ENCODE data around the gene NREP.
"Not testable (repeated sequence)": the region's sequence is repeated elsewhere in the genome, so short reads cannot be mapped to it uniquely, and the experiment has no call there.

Gene NREP

GRCh38 chr5:111739416-111739815, 17.6 kb downstream of the NREP start:
- no peak for DNase-seq (ENCODE audit: low read depth in 3 of 3)

- DNase-seq (ENCODE audit: low read depth in 3 of 3): no peak
These were observed 18.9 kb downstream of the NREP start for GRCh38 chr5:111738118-111738517.

GRCh38 chr5:111737716-111738115, 19.3 kb downstream of the NREP start:
- no peak for DNase-seq (ENCODE audit: low read depth in 3 of 3)

GRCh38 chr5:111735583-111736270, 21.3 kb downstream of the NREP start:
- DNase-seq (ENCODE audit: low read depth in 3 of 3): no peak

- DNase-seq (ENCODE audit: low read depth in 3 of 3): no peak
These were observed 22.4 kb downstream of the NREP start for GRCh38 chr5:111734597-111734996.

GRCh38 chr5:111734013-111734412, 23.0 kb downstream of the NREP start:
- DNase-seq (ENCODE audit: low read depth in 3 of 3): no peak

- DNase-seq (ENCODE audit: low read depth in 3 of 3): no peak
These were observed 23.4 kb downstream of the NREP start for GRCh38 chr5:111733571-111733970.

- no peak for DNase-seq (ENCODE audit: low read depth in 3 of 3)
These were observed 25.4 kb downstream of the NREP start for GRCh38 chr5:111731638-111732037.

GRCh38 chr5:111730659-111731382, 26.2 kb downstream of the NREP start:
- no peak for DNase-seq (ENCODE audit: low read depth in 3 of 3)

- DNase-seq (ENCODE audit: low read depth in 3 of 3): no peak
These were observed 28.1 kb downstream of the NREP start for GRCh38 chr5:111728941-111729340.

- DNase-seq (ENCODE audit: low read depth in 3 of 3): no peak
These were observed 30.0 kb downstream of the NREP start for GRCh38 chr5:111726986-111727385.

GRCh38 chr5:111722140-111722539, 34.9 kb downstream of the NREP start:
- no peak for DNase-seq (ENCODE audit: low read depth in 3 of 3)

- DNase-seq (ENCODE audit: low read depth in 3 of 3): no peak
These were observed 36.6 kb downstream of the NREP start for GRCh38 chr5:111720333-111720890.

GRCh38 chr5:111719773-111720172, 37.2 kb downstream of the NREP start:
- DNase-seq (ENCODE audit: low read depth in 3 of 3): no peak

GRCh38 chr5:111716789-111717188, 40.2 kb downstream of the NREP start:
- DNase-seq (ENCODE audit: low read depth in 3 of 3): not testable (repeated sequence)

- DNase-seq (ENCODE audit: low read depth in 3 of 3): no peak
These were observed 49.3 kb downstream of the NREP start for GRCh38 chr5:111707630-111708164.

GRCh38 chr5:111706345-111706744, 50.6 kb downstream of the NREP start:
- DNase-seq (ENCODE audit: low read depth in 3 of 3): no peak

- DNase-seq (ENCODE audit: low read depth in 3 of 3): no peak
These were observed 52.4 kb downstream of the NREP start for GRCh38 chr5:111704452-111705085.

GRCh38 chr5:111703662-111704061, 53.3 kb downstream of the NREP start:
- no peak for DNase-seq (ENCODE audit: low read depth in 3 of 3)

GRCh38 chr5:111699976-111700375, 57.0 kb downstream of the NREP start:
- no peak for DNase-seq (ENCODE audit: low read depth in 3 of 3)

GRCh38 chr5:111699324-111699723, 57.7 kb downstream of the NREP start:
- DNase-seq (ENCODE audit: low read depth in 3 of 3): no peak
